GM12878 (cell line): ENCODE measurements around the gene PLAC1. TPM values are rescaled to one million over a fixed set of nuclear protein-coding genes. Genes with fewer than 3 reads are reported as not detected.

ENCODE experiments used
- ATAC-seq: fragments of 200-7000 bp; cut with Tn5 transposase; 3 replicates; pipeline ENCODE4 v1.9.1; 2020; ENCODE audit warnings: mild to moderate bottlenecking, moderate library complexity
- BruUV-seq: library from RNA; stranded (reverse); fragments of 400-500 nt; replicated peaks from 2 replicates; lab custom pipeline; 2021; lab: Mats Ljungman, UMichigan
- CTCF ChIA-PET: fragments of 300-600 bp; sonication (Branson Sonifier 250); formaldehyde crosslinking; extraction: SDS; loops from one replicate; lab custom pipeline; 2021; ENCODE audit warnings: inconsistent platforms; lab: Yijun Ruan, JAX
- POLR2A ChIA-PET: fragments of 350-600 bp; formaldehyde crosslinking; extraction: SDS; loops from one replicate; lab custom pipeline; 2021; ENCODE audit warnings: inconsistent platforms; lab: Charles Lee
- RAD21 ChIA-PET: fragments of 300-600 bp; sonication (Branson Sonifier 250); formaldehyde crosslinking; loops from one replicate; lab custom pipeline; 2023; ENCODE audit warnings: antibody characterized with exemption; ENCODE audit not compliant: unreplicated experiment; lab: Charles Lee
- SMC1A ChIA-PET: fragments of 300-600 bp; sonication (Branson Sonifier 250); formaldehyde crosslinking; loops from one replicate; lab custom pipeline; 2023; ENCODE audit not compliant: unreplicated experiment, uncharacterized antibody; lab: Charles Lee
- DNase-seq: peaks from one replicate; pipeline ENCODE4 v3.0.0-alpha.2; 2011; ENCODE audit warnings: low read depth, low spot score
- FAIRE-seq: peaks from 3 replicates; lab custom pipeline; 2011; peaks lifted over from hg19 to GRCh38; lab: Jason Lieb, UNC
- H2AFZ ChIP-seq: 2 replicates; pipeline ENCODE4 v1.6.0; 2011; ENCODE audit warnings: low read depth, low read length, control low read depth; ENCODE audit not compliant: control insufficient read depth
- H3K27ac ChIP-seq: 2 replicates; pipeline ENCODE4 v1.5.1; 2011; ENCODE audit warnings: control low read depth; ENCODE audit not compliant: control insufficient read depth, insufficient read depth
- H3K27me3 ChIP-seq, 2 experiments: replicated peaks in 1 of 2; 2 replicates each; pipeline versions ENCODE4 v1.6.0 to v1.6.1; 2011; ENCODE audit warnings: low read length in 1 of 2; ENCODE audit not compliant: control insufficient read depth in 2 of 2, insufficient read depth in 2 of 2
- H3K36me3 ChIP-seq, 2 experiments: 2 replicates each; pipeline ENCODE4 v1.5.1; 2011; ENCODE audit warnings: low read length in 1 of 2; ENCODE audit not compliant: control insufficient read depth in 2 of 2, insufficient read depth in 2 of 2
- H3K4me1 ChIP-seq: 2 replicates; pipeline ENCODE4 v1.6.1; 2011; ENCODE audit warnings: mild to moderate bottlenecking, low read length, moderate library complexity, mixed read lengths; ENCODE audit not compliant: control insufficient read depth, insufficient read depth
- H3K4me2 ChIP-seq: 2 replicates; pipeline ENCODE4 v1.6.0; 2011; ENCODE audit warnings: control low read depth; ENCODE audit not compliant: control insufficient read depth, insufficient read depth
- H3K4me3 ChIP-seq: fragments of 200-600 bp; sonication (generic); 2 replicates; pipeline ENCODE4 v1.5.1; 2016
- H3K79me2 ChIP-seq: 2 replicates; pipeline ENCODE4 v1.6.0; 2011; ENCODE audit warnings: low read length; ENCODE audit not compliant: control insufficient read depth, insufficient read depth
- H3K9ac ChIP-seq: 2 replicates; pipeline ENCODE4 v1.8.0; 2011; ENCODE audit warnings: low read length, control low read depth, mixed read lengths; ENCODE audit not compliant: control insufficient read depth, insufficient read depth
- H3K9me3 ChIP-seq: replicated peaks from 3 replicates; pipeline ENCODE4 v1.5.1; 2011; ENCODE audit warnings: mild to moderate bottlenecking, low read length; ENCODE audit not compliant: control insufficient read depth, insufficient read depth
- H4K20me1 ChIP-seq: 2 replicates; pipeline ENCODE4 v1.6.0; 2011; ENCODE audit not compliant: control insufficient read depth, insufficient read depth
- ASH2L ChIP-seq: fragments of 300-600, 200-600 bp; sonication (generic); IDR thresholded peaks from 2 replicates; pipeline ENCODE4 v1.6.1; 2017; ENCODE audit warnings: low read depth, mild to moderate bottlenecking, borderline replicate concordance
- EZH2 ChIP-seq: IDR thresholded peaks from 2 replicates; pipeline ENCODE4 v1.6.1; 2012; ENCODE audit warnings: low read depth, mild to moderate bottlenecking, control low read depth, inconsistent platforms, low read length, borderline replicate concordance; ENCODE audit not compliant: control insufficient read depth
- PAX8 ChIP-seq: fragments of 450-650 bp; IDR thresholded peaks from 2 replicates; pipeline ENCODE4 v1.6.1; 2017; ENCODE audit warnings: mild to moderate bottlenecking, moderate library complexity
- SRF ChIP-seq, 2 experiments: IDR thresholded peaks; 2 replicates each; pipeline ENCODE4 v1.6.1; 2011; ENCODE audit warnings: low read depth in 2 of 2, low read length in 2 of 2, mild to moderate bottlenecking in 1 of 2, moderate library complexity in 1 of 2
- WRNIP1 ChIP-seq: IDR thresholded peaks from 2 replicates; pipeline ENCODE4 v1.6.1; 2011; ENCODE audit warnings: low read depth, low read length, improper control_type of control experiment, borderline replicate concordance
- YY1 ChIP-seq: IDR thresholded peaks from 2 replicates; pipeline ENCODE4 v1.6.1; 2011; ENCODE audit warnings: low read depth, mild to moderate bottlenecking, low read length
- WGBS: methylation state at CpG from one replicate; pipeline ENCODE4 v1.1.6; 2016; ENCODE audit warnings: low lambda C conversion rate; ENCODE audit not compliant: insufficient replicate concordance, insufficient coverage; ENCODE audit errors: missing lambda C conversion rate; 5-methylcytosine and 5-hydroxymethylcytosine counted together
- in situ Hi-C: fragments of 300-500 bp; cut with MboI; formaldehyde crosslinking; loops from 9 replicates; pipeline ENCODE4 v1.14.3; 2018; ENCODE audit warnings: mixed read lengths
- intact Hi-C: fragments of 100-400 bp; cut with micrococcal nuclease; formaldehyde crosslinking; loops from one replicate; pipeline ENCODE4 v1.14.2; 2022; ENCODE audit not compliant: unreplicated experiment
- polyA plus RNA-seq, 11 experiments: library from polyadenylated mRNA; depleted of rRNA in 4 of 11; unstranded in 6 of 11; stranded (reverse) in 5 of 11; fragments of >200 nt; fragmentation: Nextera tagmentation in 4 of 11; fragmentation: Illumina TruSeq in 1 of 11; extraction: Ambion mirVana in 4 of 11; extraction: Trizol in 1 of 11; gene quantifications; 1 replicate in 1 of 11; 2 replicates in 10 of 11; pipeline versions ENCODE4 v1.2.1 to v1.2.3, GENCODE V29; 2011 to 2016; ENCODE audit warnings: inconsistent platforms in 2 of 11, missing spikeins in 2 of 11, low read depth in 1 of 11
- total RNA-seq, 4 experiments: library from RNA; depleted of rRNA in 3 of 4; stranded (reverse); fragments of >200 nt in 3 of 4; fragmentation: Illumina TruSeq in 1 of 4; extraction: Trizol in 1 of 4; gene quantifications; 2 replicates each; pipeline versions ENCODE4 v1.2.1 to v1.2.3, GENCODE V29; 2013 to 2021

Gene PLAC1
- total and polyA plus RNA-seq, 10 of the 15 experiments (the other 5 are each of a cell fraction or from before 2014, with no cell fraction given) = 0.05 to 0.42 (median 0.17) TPM; not detected in 5

DNA sequence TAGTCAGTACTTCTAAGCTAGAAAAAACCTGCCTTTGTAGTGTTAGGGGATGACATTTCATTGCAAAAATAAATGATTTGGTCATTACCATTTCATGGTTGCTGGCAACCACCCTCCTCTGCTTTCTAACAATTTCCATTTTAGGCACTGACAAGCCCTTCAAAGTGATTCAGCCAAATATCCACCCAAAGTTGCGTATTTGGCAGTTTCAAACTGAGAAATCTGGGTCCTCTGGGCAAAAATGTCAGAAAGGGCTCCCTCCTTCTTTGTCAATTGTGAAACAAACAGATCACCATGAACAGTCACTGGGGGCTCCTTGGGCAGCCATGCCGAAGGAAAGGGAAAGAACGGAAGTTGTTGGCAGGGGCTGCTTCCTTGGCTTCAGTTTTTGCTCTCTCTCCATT lies 33.0 kb downstream of the PLAC1 start (continued):
- TF ChIP-seq SRF (IDR thresholded peaks at IDR 0.05; ENCODE audit: low read depth in 2 of 2, low read length in 2 of 2) (no peak), PAX8 (no peak), WRNIP1 (no peak)

DNA sequence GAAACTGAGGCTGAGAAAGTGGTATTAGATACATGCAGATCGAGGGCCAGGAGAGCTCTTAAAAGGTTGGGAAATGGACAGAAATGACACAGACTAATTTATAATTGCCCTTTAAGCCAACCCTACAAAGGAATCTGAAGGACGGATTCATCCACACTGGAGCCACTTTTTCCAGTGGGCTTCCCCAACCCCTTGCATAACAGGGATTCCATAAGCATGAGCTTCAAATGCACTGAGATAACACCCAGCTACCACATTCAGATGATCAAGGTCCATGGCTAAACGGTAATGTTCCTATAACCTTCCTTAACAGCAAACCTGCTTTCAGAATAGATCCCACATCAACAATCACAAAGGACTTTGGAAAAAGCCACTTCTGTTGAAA lies 34.2 kb downstream of the PLAC1 start:
- in situ Hi-C loops (no loop called here), intact Hi-C loops (no loop called here)
- H3K4me3 ChIP-seq = no peak overlapping the region
- ChIA-PET POLR2A (interaction anchor here (1.2 kb wide), 1 partner anchor 11 kb away, joined by 3 read pairs; no protein-coding TSS in a partner anchor), SMC1A (interaction anchor here (1.2 kb wide), 1 partner anchor 11 kb away, joined by 5 read pairs; no protein-coding TSS in a partner anchor), CTCF (no interaction called here), RAD21 (no interaction called here)
- TF ChIP-seq EZH2 (no peak), ASH2L (no peak), YY1 (no peak)
- no peaks in the 10 kb centered on the region for H3K79me2 ChIP-seq
- no peaks in the 10 kb centered on the region for H3K27me3 ChIP-seq
- no peak for DNase-seq
- no peak for ATAC-seq
- H3K4me1 ChIP-seq = peaks cover 5% of the 10 kb centered on the region
- no TSS peak for BruUV-seq
- no peak for FAIRE-seq
- no peaks in the 10 kb centered on the region for H4K20me1 ChIP-seq
- 41% methylated on average over 3 of the region's 3 CpGs for WGBS
- no peak overlapping the region for H3K9ac ChIP-seq
- no peaks in the 10 kb centered on the region for H3K36me3 ChIP-seq
- H2AFZ ChIP-seq = no peak overlapping the region
- no peak overlapping the region for H3K27ac ChIP-seq
- H3K9me3 ChIP-seq = no peaks in the 10 kb centered on the region
- H3K4me2 ChIP-seq = no peak overlapping the region
